ENCODE results near the gene ACER3.
"Not testable (repeated sequence)": the region's sequence is repeated elsewhere in the genome, so short reads cannot be mapped to it uniquely, and the experiment has no call there.

The ACER3 gene

GRCh38 chr11:77057938-77058474 lies 197.3 kb downstream of the ACER3 start:
- no peak for DNase-seq (ENCODE audit: low read depth in 2 of 2)

- no peak for DNase-seq (ENCODE audit: low read depth in 2 of 2)
These were observed 198.2 kb downstream of the ACER3 start for GRCh38 chr11:77058900-77059299.

GRCh38 chr11:77059806-77060205 lies 199.1 kb downstream of the ACER3 start:
- no peak for DNase-seq (ENCODE audit: low read depth in 2 of 2)

DNA sequence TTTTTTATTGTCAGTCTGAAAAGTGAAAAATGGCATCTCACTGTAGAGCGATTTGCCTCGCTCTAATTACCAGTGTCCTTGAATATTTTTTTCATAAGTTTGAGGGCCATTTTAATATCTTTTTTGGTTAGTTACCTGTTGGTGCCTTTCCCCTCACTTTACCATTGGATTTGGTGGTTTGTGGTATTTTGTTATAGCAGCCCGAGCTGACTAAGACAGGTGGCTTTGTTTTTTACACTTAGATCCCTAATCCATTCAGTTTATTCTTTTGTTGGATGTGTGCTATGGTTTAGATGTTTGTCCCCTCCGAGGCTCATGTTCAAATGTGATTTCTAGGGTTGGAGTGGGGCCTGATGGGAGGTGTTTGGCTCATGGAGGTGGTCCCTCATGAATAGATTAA lies 199.5 kb downstream of the ACER3 start:
- DNase-seq (ENCODE audit: low read depth in 2 of 2) = no peak

DNA sequence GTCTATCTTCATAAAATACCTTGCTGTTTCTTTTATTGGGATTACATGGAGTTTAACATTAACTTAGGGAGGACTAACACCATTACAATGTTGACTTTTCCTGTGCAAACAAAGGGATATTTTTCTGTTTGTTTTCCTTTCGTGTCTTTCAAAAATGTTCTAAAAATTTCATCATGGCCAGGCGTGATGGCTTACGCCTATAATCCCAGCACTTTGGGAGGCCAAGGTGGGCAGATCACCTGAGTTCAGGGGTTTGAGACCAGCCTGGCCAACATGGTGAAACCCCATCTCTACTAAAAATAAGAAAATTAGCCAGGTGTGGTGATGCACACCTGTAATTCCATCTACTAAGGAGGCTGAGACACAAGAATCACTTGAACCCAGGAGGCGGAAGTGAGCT lies 200.5 kb downstream of the ACER3 start:
- not testable (repeated sequence) for DNase-seq (ENCODE audit: low read depth in 2 of 2)

- no peak for DNase-seq (ENCODE audit: low read depth in 2 of 2)
These were observed 202.2 kb downstream of the ACER3 start for GRCh38 chr11:77062924-77063323.

DNA sequence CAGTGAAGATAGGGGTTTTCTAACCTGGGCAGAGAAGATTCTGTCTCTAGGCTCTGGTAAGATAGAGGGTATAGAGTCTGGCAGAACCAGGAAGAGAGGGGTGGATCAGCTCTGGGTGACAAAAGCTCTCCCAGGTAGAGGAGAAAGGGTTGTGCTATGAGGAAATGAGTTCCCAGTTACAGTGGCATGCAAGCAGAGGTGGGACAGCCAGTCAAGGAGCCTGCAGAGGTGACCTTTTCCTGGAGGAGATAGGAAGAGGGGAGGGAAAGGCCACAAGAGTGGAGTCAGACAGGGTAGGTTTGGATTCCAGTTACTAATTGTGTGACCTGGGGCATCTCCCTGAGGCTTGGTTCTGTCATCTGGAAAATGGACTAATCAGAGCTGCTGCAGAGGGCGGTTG lies 202.7 kb downstream of the ACER3 start:
- DNase-seq (ENCODE audit: low read depth in 2 of 2) = no peak

DNA sequence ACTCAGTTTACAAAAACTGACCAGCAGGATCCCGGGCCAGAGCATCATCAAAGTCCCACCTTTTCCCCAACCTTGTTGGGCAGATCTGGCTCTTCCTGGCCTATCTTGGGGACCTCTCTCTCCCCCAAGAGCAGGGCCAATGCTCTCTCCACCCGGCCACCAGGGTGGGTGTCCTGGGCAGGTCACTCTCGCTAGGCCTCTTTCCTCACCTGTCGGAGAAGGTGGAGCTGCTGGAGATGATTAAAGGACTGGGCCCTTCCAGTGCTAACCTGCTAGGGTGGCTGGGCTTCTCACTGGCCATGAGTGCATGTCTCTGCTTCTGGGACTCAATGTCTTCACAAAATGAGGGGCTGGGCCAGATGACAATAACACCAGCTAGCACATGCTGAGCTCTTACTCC lies 203.1 kb downstream of the ACER3 start:
- no peak for DNase-seq (ENCODE audit: low read depth in 2 of 2)

DNA sequence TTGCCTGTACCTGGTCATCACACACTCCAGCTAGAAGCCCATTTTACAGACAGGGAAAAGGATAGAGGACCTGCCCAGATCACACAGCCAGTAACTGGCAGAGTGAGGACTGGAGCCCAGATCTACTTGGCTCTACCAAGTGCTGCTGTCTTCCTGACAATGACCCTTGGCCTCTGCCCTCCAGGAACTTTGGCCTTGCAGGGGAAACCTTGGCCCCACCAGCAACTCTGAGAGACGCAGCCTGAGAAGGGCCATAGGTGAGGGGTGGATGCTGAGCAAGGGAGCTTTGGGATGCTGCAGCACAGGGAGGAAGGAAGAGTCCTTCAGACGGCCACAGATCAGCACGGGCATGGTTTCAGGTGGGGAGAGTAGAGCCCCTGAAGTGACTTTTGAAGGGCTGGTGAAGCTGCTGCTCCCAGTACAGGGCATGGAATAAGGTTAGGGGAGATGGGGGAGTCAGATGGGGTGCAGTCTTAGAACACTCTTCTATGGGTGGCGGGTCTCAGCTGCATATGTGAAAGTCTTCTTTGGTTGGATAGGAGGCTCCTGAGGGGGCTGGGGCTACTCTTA lies 204.0 kb downstream of the ACER3 start:
- DNase-seq (ENCODE audit: low read depth in 2 of 2) = no peak

DNA sequence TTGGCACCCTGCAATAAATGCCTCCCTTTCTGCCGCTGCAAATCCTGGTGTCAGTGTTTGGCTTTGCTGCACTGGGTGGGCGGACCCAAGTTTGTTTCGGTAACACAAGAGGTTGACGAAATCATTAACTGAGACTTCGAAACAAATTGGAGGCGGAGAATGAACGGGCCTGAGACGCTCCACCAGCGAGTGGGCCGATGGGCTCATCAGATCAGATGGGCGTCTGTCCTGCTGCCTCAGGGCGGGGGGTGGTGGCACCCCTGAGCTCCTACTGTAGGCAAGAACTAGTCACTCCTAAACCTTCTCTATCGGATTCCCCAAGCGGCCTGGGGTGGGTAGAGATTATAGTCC lies 205.1 kb downstream of the ACER3 start:
- DNase-seq (ENCODE audit: low read depth in 2 of 2) = no peak

GRCh38 chr11:77066229-77067042 lies 205.7 kb downstream of the ACER3 start, which contains the start of gene CAPN5:
Gene CAPN5, plus strand, starts transcription at chr11:77066971. Its CDS starts 17,916 bp downstream, at chr11:77084887.
- peak; percentile 57 to 81 for DNase-seq (ENCODE audit: low read depth in 2 of 2)

- no peak for DNase-seq (ENCODE audit: low read depth in 2 of 2)
These were observed 207.2 kb downstream of the ACER3 start for GRCh38 chr11:77067861-77068443.

GRCh38 chr11:77068457-77069335 lies 208.0 kb downstream of the ACER3 start:
- no peak for DNase-seq (ENCODE audit: low read depth in 2 of 2)

GRCh38 chr11:77069336-77069968 lies 208.7 kb downstream of the ACER3 start:
- no peak for DNase-seq (ENCODE audit: low read depth in 2 of 2)

- DNase-seq (ENCODE audit: low read depth in 2 of 2) = no peak
These were observed 209.4 kb downstream of the ACER3 start for GRCh38 chr11:77069969-77070582.

DNA sequence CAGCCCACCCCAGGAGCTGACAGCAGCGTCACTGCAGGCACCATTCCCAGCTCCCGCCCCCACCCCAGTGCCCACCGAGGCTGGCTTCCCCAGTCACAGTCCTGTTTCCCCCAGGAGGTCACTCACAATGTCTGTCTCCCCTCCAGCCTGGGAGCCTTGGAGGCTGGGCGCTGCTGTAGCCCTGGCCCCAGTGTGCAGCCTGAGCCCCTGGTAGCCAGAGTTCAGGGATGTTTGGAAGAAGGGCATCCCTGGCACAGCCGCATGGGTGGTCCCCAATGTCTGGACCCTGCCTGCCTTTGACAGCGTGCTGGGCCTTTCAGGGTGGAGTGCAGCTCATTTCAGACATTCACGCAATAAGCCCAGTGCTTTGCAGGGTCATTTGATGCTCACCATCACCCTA lies 210.4 kb downstream of the ACER3 start:
- DNase-seq (ENCODE audit: low read depth in 2 of 2) = no peak

DNA sequence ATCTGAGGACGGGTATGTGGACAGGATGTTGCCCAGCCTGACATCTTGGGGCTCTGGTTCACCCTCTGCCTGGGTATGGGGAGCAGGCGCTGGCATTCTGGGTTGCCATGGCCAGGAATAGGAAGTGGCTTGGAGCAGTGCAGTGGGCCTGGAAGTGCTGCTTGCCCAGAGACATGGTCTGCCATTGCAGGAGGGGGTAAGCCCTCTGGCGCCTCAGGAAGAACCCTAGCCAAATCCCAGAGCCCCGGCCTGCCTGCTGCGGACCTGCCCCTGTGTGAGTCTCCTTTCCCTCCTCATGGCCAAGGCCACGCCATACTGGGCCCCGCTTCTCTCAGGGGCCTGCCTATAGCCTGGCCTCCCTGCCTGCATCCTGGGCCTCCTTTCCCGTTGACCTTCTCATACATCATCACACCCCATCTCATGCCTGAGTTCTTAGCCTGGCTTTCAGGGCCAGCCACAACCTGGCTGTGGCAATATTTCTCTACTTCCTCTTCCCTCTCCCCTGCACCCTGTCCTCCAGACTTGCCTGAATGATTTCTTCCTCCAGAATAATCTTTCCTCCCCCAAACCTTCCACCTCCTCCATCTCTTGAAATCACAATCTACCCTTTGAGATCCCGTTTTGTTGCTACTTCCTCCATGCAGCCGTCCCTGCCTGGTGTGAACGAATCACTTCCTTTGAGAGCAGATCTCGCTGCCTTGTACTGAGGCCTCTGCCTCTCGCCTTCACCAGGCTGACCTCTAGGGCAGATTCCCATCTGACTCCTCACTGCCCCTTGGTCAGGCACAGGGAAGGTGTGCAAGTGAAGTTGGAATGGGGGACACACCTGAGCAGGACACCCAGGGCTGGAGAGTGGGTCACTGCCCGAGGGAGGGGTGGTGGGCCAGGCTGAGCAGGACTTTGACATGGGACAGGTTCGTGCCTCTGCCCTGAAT lies 211.2 kb downstream of the ACER3 start:
- no peak for DNase-seq (ENCODE audit: low read depth in 2 of 2)

GRCh38 chr11:77072851-77073327 lies 212.2 kb downstream of the ACER3 start:
- peak in 1 of 2 donors; percentile 9 for DNase-seq (ENCODE audit: low read depth in 2 of 2)

DNA sequence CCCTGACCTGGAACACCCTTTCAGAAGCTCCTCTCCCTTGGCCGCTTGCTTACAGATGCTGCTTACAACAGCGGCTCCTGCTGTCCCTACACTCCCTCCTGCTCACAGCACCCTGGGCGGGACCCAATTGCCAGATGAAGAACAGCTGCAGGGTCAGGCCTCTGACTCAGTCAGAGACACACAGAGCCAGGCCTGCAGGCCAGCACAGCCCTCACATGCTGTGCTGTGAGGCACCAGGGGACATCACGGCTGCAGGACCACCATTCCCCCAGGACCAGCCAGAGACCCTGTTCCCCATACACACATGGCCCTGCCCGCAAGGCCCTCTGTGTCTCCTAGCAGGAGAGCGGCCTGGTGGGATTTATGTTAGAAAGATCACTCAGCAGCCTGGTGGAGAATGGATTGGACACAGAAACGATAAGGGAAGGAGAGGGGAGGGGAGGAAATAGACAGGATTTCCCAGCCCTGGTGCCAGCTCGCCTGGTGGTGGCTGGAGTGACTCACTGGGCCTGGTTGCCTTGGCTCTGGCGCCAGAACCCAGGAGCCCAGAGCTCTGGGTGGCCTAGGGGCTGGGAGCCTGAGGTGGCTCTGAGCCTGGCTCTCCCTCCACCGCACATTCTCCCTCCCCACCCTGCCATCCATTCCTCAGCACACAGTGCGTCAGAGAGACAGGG lies 212.7 kb downstream of the ACER3 start:
- no peak for DNase-seq (ENCODE audit: low read depth in 2 of 2)
